ENCODE measurements around the gene DCC. TPM values are rescaled to one million over a fixed set of nuclear protein-coding genes. Genes with fewer than 3 reads are reported as not detected.
A peak's percentile ranks its signal among the peaks of the same experiment; 100 is the strongest.

DCC gene
- total and polyA plus RNA-seq, 2 of the 8 experiments (the other 6 are each of a cell fraction or from before 2014, with no cell fraction given) = 0.14 to 1.4 TPM

DNA sequence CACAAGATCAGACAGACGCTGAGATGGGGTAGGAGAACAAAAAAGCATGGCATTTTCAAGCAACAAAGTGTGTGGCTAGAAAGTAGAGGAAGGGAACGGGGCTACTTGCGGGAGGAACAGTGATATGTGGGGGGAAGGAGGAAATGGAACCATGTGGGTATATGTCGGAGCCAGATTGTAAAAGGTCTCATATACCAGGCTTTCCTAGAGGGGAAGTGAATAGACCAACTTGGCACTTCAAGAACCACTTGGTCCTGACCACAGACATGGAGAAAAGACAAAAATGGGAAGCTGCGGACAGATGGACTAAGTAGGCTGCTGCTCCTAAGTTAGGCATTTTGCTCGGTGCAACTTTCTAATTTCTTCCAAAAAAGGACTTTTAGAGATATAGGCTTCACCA lies 196.0 kb downstream of the DCC start:
- no peaks in the 10 kb centered on the region for H3K79me2 ChIP-seq (ENCODE audit: control insufficient read depth in 1 of 2, insufficient read depth in 2 of 2, low read length in 2 of 2)
- no peak for DNase-seq (ENCODE audit: low read depth in 1 of 2, low spot score in 2 of 2)
- H3K23me2 ChIP-seq (ENCODE audit: low read depth, low read length) = no peaks in the 10 kb centered on the region; the same call in 1 of the 2 replicates
- H2BK15ac ChIP-seq (ENCODE audit: low read length) = no peak overlapping the region
- no peak overlapping the region for H3K14ac ChIP-seq (ENCODE audit: insufficient read length)
- 0 out of 2 replicates have a peak overlapping the region, but pooled peaks have one; percentile 58 for H2AFZ ChIP-seq (ENCODE audit: low read length)
- H2AK5ac ChIP-seq (ENCODE audit: low read depth, low read length) = no peak overlapping the region
- H4K91ac ChIP-seq (replicated peaks; ENCODE audit: insufficient read length, low read length) = no peak overlapping the region
- no peak overlapping the region for H3K4me3 ChIP-seq (ENCODE audit: extremely low read depth in 1 of 4, insufficient read depth in 2 of 4, low read depth in 3 of 4, low read length in 4 of 4)
- no peak overlapping the region for H2BK20ac ChIP-seq (ENCODE audit: low read length)
- H3K56ac ChIP-seq (replicated peaks; ENCODE audit: insufficient read length, low read depth, low read length) = no peak overlapping the region
- POLR2A ChIA-PET (ENCODE audit: partially characterized antibody) = no interaction called here
- no peaks in the 10 kb centered on the region for H3K27me3 ChIP-seq (replicated peaks in 1 of 4; ENCODE audit: control insufficient read depth in 3 of 4, extremely low read depth in 1 of 4, insufficient read depth in 3 of 4, low read length in 3 of 4)
- no peak overlapping the region for H2BK120ac ChIP-seq (replicated peaks; ENCODE audit: low read depth, low read length)
- H4K5ac ChIP-seq (ENCODE audit: insufficient read length, low read depth, low read length) = no peak overlapping the region
- no peak overlapping the region for H3K4me2 ChIP-seq (ENCODE audit: insufficient read depth in 1 of 2, low read depth in 2 of 2, low read length in 2 of 2)
- no peak overlapping the region for H3K4ac ChIP-seq (replicated peaks; ENCODE audit: insufficient read length, low read depth, low read length)
- no peaks in the 10 kb centered on the region for H3K36me3 ChIP-seq (ENCODE audit: control insufficient read depth in 2 of 4, insufficient read depth in 4 of 4, low read length in 3 of 4)
- no peak overlapping the region for H4K8ac ChIP-seq (ENCODE audit: extremely low read depth, insufficient read depth, low read length)
- H3K9me3 ChIP-seq (ENCODE audit: insufficient read depth in 2 of 2, low read depth in 1 of 2, low read length in 1 of 2) = no peaks in the 10 kb centered on the region
- no peak overlapping the region for H2BK5ac ChIP-seq (ENCODE audit: low read depth, low read length)
- no peaks in the 10 kb centered on the region for H3K4me1 ChIP-seq (replicated peaks in 1 of 4; ENCODE audit: control insufficient read depth in 3 of 4, insufficient read depth in 4 of 4, low read length in 3 of 4)
- WGBS, 2 experiments (ENCODE audit: extremely low coverage in 1 of 2, insufficient coverage in 1 of 2, insufficient read length in 1 of 2, insufficient replicate concordance in 2 of 2, low coverage in 1 of 2, low lambda C conversion rate in 2 of 2, missing lambda C conversion rate in 1 of 2) = 96% methylated on average over 6 of the region's 6 CpGs; no CpG with 5 or more reads in 1 of the 2 experiments
- CTCF ChIA-PET (ENCODE audit: partially characterized antibody) = no interaction called here
- H2BK12ac ChIP-seq (ENCODE audit: low read depth, low read length) = no peak overlapping the region
- no peaks in the 10 kb centered on the region for H4K20me1 ChIP-seq (replicated peaks in 1 of 2; ENCODE audit: control insufficient read depth in 1 of 2, insufficient read depth in 2 of 2, low read length in 2 of 2)
- H3K23ac ChIP-seq (ENCODE audit: insufficient read length) = no peak overlapping the region
- no peak overlapping the region for H3K27ac ChIP-seq (ENCODE audit: low read depth, low read length)
- no peak for FAIRE-seq
- no peak overlapping the region for H3K9ac ChIP-seq (replicated peaks in 1 of 4; ENCODE audit: extremely low read depth in 1 of 4, low read depth in 3 of 4, low read length in 3 of 4)
- TF ChIP-seq SP1 (IDR thresholded peaks at IDR 0.05; ENCODE audit: low read depth, low read length) (no peak), FOSL1 (IDR thresholded peaks at IDR 0.05; ENCODE audit: insufficient read depth, low read depth, low read length) (no peak), RNF2 (IDR thresholded peaks at IDR 0.05; ENCODE audit: borderline replicate concordance, low read depth, low read length, missing control alignments, poor library complexity, severe bottlenecking) (no peak), CHD1 (IDR thresholded peaks at IDR 0.05; ENCODE audit: low read depth, low read length) (no peak), POLR2AphosphoS5 (IDR thresholded peaks at IDR 0.05; ENCODE audit: low read depth, low read length) (no peak), NRF1 (IDR thresholded peaks at IDR 0.05; ENCODE audit: low read depth, low read length) (no peak), BRCA1 (IDR thresholded peaks at IDR 0.05; ENCODE audit: low read depth, low read length) (no peak)
- TF ChIP-seq, protein P1, sequence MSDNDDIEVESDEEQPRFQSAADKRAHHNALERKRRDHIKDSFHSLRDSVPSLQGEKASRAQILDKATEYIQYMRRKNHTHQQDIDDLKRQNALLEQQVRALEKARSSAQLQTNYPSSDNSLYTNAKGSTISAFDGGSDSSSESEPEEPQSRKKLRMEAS (IDR thresholded peaks at IDR 0.05) = no peak
- no peaks in the 10 kb centered on the region for H3K79me1 ChIP-seq (ENCODE audit: low read depth, low read length)
- no peak overlapping the region for H3K18ac ChIP-seq (ENCODE audit: extremely low read depth, low read length)

Data from H1 (cell line).